ENCODE data around the gene CELF2.
"Not testable (repeated sequence)": the region's sequence is repeated elsewhere in the genome, so short reads cannot be mapped to it uniquely, and the experiment has no call there.

CELF2 gene

DNA sequence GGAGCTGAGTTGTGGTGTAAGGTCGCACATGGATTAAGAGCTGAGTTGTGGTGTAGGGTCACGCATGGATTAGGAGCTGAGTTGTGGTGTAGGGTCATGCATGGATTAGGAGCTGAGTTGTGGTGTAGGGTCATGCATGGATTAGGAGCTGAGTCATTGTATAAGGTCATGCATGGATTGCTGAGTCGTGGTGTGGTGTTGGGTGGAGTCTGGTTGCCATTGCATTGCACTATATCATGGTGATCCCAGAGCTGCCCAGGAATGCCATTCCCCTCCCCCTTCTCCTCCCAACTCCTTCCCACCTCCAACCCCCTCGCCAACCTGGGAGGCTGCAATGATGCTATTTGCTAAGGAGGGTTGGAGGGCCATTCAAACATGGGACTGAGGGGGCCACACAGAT lies 349.2 kb downstream of the CELF2 start:
- DNase-seq: not testable (repeated sequence)

GRCh38 chr10:11367505-11367904 lies 349.8 kb downstream of the CELF2 start:
- DNase-seq: no peak

- DNase-seq: no peak
Measured at GRCh38 chr10:11373717-11374171, 356.1 kb downstream of the CELF2 start.

DNA sequence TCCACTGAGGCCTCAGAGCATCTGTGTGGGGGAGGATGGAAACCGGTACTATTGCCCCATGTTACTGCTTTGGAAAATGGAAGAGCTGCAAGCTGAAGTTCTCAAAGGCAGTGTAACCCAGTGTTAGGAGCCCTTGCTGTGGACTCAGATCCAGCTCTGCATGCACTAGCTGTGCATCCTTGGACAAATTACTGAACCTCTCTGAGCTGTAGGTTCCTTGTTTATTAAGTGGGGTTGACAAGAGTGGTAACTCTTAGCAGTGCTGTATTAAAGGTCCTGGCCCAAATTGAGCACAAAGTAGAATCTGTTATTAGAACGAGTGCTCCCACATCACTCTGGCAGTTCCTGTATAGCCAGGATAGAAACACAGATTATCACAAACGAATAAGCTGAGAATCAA lies 359.6 kb downstream of the CELF2 start:
- no peak for DNase-seq

DNA sequence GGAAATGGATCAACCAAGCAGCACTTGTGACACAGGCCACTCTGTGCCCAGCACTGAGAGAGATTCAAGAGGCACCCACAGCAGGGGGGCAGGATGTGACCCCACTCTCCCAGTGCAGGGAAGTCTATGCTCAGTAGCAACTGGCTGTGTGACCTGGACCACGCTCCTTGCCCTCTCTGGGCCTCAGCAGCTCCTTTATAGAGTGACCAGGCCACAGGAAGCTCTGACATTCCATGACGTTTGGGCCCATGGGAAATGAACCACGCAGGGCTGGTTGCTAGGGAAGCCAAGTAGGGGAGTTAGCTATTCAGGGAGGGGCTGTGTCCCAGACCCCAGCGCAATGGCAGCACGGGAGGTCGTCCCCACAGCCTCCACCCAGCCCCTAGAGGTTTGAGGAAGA lies 361.2 kb downstream of the CELF2 start:
- no peak for DNase-seq

GRCh38 chr10:11379771-11380170 lies 362.1 kb downstream of the CELF2 start:
- DNase-seq: no peak

- no peak for DNase-seq
Measured at GRCh38 chr10:11381023-11381422, 363.4 kb downstream of the CELF2 start.

GRCh38 chr10:11381511-11381910 lies 363.8 kb downstream of the CELF2 start:
- DNase-seq: no peak

GRCh38 chr10:11382187-11382586 lies 364.5 kb downstream of the CELF2 start:
- DNase-seq: no peak

GRCh38 chr10:11386044-11386443 lies 368.4 kb downstream of the CELF2 start:
- no peak for DNase-seq
